Measurements from ENCODE around the gene TRIM7. TPM values are rescaled to one million over a fixed set of nuclear protein-coding genes. Genes with fewer than 3 reads are reported as not detected.

The TRIM7 gene
- 25.9 to 43.9 TPM (median 40.4 TPM) in 5 replicates for total RNA-seq (2022; extraction: Qiagen RNA extraction)

DNA sequence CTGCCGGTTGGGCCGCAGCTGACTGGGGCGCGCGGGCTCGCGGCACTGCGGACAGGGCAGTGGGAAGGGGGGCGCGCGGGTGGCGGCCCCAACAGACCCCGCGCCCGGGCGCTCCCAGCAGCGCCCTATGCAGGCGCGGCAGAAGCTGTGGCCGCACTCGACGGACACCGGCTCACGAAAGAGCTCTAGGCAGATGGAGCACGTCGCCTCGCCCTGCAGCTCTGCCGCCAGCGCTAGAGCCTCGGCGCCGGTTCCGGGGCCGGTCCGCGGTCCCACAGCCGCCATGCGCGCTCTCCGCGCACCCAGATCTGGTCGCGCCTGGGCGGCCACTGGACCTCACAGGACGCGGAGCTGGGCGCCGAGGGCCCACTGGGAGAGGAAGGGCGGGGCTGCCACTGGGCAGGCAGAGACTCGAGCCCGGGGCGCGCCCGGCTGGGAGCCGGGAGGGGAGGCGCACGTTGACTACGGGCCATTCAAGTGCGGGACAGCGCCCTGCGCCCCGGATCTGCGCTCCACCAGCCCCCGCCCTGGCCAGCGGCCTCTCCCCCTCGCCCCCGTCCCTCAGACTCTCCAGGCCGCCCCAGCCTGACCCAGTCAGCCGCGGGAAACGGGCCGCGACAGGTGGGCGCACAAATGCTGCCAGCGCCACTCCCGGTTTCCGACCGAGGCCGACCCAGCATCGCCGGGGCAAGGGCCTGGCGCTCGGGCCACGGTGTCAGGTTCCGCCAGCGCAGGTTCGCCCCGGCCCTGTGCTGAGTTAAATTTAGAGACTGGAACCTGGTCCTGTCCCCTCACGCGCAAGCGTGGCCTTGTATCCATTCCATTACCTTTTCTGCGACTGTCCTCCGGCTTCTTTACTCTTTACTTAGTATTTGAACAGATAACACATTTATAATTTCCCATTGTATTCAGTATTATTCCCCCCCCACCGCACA is at the start of gene TRIM7:
Gene TRIM7, minus strand, starts transcription at position 371 of the 935 bp plus-strand sequence. Its CDS starts 86 bp downstream, at position 285.

GRCh38 chr5:181243564-181244343 is 38.8 kb upstream of the TRIM7 start, which contains the start of gene RACK1:
Gene RACK1 (minus strand): TSS chr5:181243906. CDS start chr5:181243800, 106 bp downstream.

DNA sequence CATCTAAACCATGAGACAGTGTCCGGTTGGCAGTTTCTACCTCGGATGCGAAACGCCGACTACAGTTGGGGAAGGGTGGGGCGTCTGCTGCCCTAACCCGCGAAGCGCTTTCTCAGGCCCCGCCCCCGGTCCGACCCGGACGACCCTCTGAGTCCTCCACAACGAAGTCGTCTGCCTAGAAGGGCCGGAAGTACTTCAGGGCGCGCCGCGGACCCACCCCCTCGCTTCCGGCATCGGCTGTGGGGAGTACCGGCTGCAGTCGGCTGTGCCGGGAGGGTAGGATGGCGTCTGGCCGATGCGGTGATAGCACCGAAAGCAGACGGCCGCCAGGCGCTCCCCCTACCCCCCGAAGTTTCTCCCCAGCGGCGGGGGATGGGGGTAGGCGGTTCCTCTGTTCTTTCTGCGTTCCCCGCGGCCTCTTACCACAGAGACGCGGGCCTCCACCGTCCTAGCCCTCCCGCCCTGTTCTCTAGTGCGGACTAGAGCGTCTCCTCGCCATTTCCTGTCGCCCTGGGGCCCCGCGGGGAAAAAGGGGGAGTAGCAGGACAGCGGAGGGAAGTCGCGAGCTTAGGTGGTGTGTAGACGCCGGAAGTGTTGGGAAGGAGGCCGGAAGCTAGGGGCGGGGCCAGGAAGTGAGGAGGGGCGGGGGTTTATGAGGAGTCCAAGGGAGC is 18.2 kb upstream of the TRIM7 start, which contains the start of gene TRIM41:
Gene TRIM41, plus strand, starts transcription at position 224 of the 671 bp plus-strand sequence. CDS start 719 bp downstream, outside the sequence.

GRCh38 chr5:181146927-181147636 is 57.9 kb downstream of the TRIM7 start, which contains the start of gene OR2V2:
Gene OR2V2 (plus strand): TSS chr5:181147586. CDS start chr5:181154943, 7,357 bp downstream.

Other genes starting within 250 kb of the TRIM7 start
- not detected in 5 replicates for gene BTNL3, start 216.3 kb downstream of the TRIM7 start, total RNA-seq (2022; extraction: Qiagen RNA extraction)
- gene BTNL9, start 164.9 kb downstream of the TRIM7 start, total RNA-seq (2022; extraction: Qiagen RNA extraction), result 0.70 to 1.1 TPM (median 0.84 TPM) in 5 replicates
- not detected in 5 replicates for gene OR2V1, start 74.0 kb downstream of the TRIM7 start, total RNA-seq (2022; extraction: Qiagen RNA extraction)
- gene OR2V2, start 57.6 kb downstream of the TRIM7 start, total RNA-seq (2022; extraction: Qiagen RNA extraction), result not detected in 5 replicates
- gene TRIM41, start 18.1 kb upstream of the TRIM7 start, total RNA-seq (2022; extraction: Qiagen RNA extraction), result 21.3 to 28.0 TPM (median 27.3 TPM) in 5 replicates
- 3,364 to 3,884 TPM (median 3,410 TPM) in 5 replicates for gene RACK1, start 38.7 kb upstream of the TRIM7 start, total RNA-seq (2022; extraction: Qiagen RNA extraction)
- 5.2 to 7.2 TPM (median 5.5 TPM) in 5 replicates for gene TRIM52, start 55.9 kb upstream of the TRIM7 start, total RNA-seq (2022; extraction: Qiagen RNA extraction)
- not detected in 5 replicates for gene OR4F3, start 162.1 kb upstream of the TRIM7 start, total RNA-seq (2022; extraction: Qiagen RNA extraction)

Measured in A549 treated with AZD2906 at 1 μM for 4 hours (cell line).